ENCODE data around the gene CCDC33.

GRCh38 chr15:74376226-74376625 is 140.1 kb downstream of the CCDC33 start:
- TF ChIP-seq, protein P1, sequence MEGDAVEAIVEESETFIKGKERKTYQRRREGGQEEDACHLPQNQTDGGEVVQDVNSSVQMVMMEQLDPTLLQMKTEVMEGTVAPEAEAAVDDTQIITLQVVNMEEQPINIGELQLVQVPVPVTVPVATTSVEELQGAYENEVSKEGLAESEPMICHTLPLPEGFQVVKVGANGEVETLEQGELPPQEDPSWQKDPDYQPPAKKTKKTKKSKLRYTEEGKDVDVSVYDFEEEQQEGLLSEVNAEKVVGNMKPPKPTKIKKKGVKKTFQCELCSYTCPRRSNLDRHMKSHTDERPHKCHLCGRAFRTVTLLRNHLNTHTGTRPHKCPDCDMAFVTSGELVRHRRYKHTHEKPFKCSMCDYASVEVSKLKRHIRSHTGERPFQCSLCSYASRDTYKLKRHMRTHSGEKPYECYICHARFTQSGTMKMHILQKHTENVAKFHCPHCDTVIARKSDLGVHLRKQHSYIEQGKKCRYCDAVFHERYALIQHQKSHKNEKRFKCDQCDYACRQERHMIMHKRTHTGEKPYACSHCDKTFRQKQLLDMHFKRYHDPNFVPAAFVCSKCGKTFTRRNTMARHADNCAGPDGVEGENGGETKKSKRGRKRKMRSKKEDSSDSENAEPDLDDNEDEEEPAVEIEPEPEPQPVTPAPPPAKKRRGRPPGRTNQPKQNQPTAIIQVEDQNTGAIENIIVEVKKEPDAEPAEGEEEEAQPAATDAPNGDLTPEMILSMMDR (IDR thresholded peaks at IDR 0.05; ENCODE audit: low read length), result no peak
- no peak for TF ChIP-seq EZH2phosphoT487 (IDR thresholded peaks at IDR 0.05; ENCODE audit: low read length)
